WTC11 (cell line): ENCODE measurements around the gene CNTN1. TPM values are rescaled to one million over a fixed set of nuclear protein-coding genes. Genes with fewer than 3 reads are reported as not detected.

Experiments
- ATAC-seq: fragments of 200-7000 bp; cut with Tn5 transposase; 2 replicates; pipeline ENCODE4 v1.10.0; 2021; ENCODE audit warnings: mild to moderate bottlenecking, moderate library complexity
- CTCF ChIA-PET: fragments of 300-600 bp; sonication (Branson Sonifier 250); formaldehyde crosslinking; loops from one replicate; lab custom pipeline; 2021; ENCODE audit warnings: antibody characterized with exemption; lab: Charles Lee
- POLR2A ChIA-PET: fragments of 350-600 bp; sonication (Branson Sonifier 250); formaldehyde crosslinking; loops from one replicate; lab custom pipeline; 2021; ENCODE audit warnings: antibody characterized with exemption; lab: Charles Lee
- DNase-seq: peaks from one replicate; pipeline ENCODE4 v3.0.0; 2021; ENCODE audit warnings: low spot score
- H3K27ac Mint-ChIP-seq: 2 replicates; pipeline ENCODE4 v1.8.0; 2021; ENCODE audit warnings: mixed read lengths
- H3K27me3 Mint-ChIP-seq: 2 replicates; pipeline ENCODE4 v1.8.0; 2021; ENCODE audit warnings: low read depth, mild to moderate bottlenecking, moderate library complexity, mixed read lengths
- H3K36me3 Mint-ChIP-seq: 2 replicates; pipeline ENCODE4 v1.8.0; 2021; ENCODE audit warnings: mixed read lengths
- H3K4me1 Mint-ChIP-seq: 2 replicates; pipeline ENCODE4 v1.8.0; 2022; ENCODE audit warnings: mixed read lengths
- H3K4me3 Mint-ChIP-seq: 2 replicates; pipeline ENCODE4 v1.8.0; 2021; ENCODE audit warnings: mild to moderate bottlenecking, moderate library complexity, mixed read lengths
- H3K9me3 Mint-ChIP-seq: 2 replicates; pipeline ENCODE4 v1.8.0; 2021; ENCODE audit warnings: mixed read lengths
- CREM ChIP-seq: sonication (generic); formaldehyde crosslinking; IDR thresholded peaks from 2 replicates; pipeline ENCODE4 v1.8.1; 2022; ENCODE audit warnings: mild to moderate bottlenecking, missing genetic modification reagents, moderate library complexity
- ETV6 ChIP-seq: sonication (generic); formaldehyde crosslinking; IDR thresholded peaks from 2 replicates; pipeline ENCODE4 v1.8.1; 2022; ENCODE audit warnings: mild to moderate bottlenecking, missing genetic modification reagents
- GTF2I ChIP-seq: fragments of 250-450 bp; sonication (Bioruptor Pico); conservative IDR thresholded peaks from 2 replicates; pipeline ENCODE4 v1.4.0; 2021; ENCODE audit warnings: mild to moderate bottlenecking
- HMGA2 ChIP-seq: fragments of 250-450 bp; sonication (Bioruptor Pico); IDR thresholded peaks from 2 replicates; pipeline ENCODE4 v1.4.0; 2021; ENCODE audit warnings: mild to moderate bottlenecking, moderate library complexity
- IRF2 ChIP-seq: sonication (generic); formaldehyde crosslinking; IDR thresholded peaks from 2 replicates; pipeline ENCODE4 v1.8.0; 2022; ENCODE audit warnings: low read depth, missing genetic modification reagents, borderline replicate concordance
- JUN ChIP-seq: sonication (generic); formaldehyde crosslinking; IDR thresholded peaks from 2 replicates; pipeline ENCODE4 v1.8.0; 2023; ENCODE audit warnings: mild to moderate bottlenecking, missing genetic modification reagents
- KAT7 ChIP-seq: sonication (generic); formaldehyde crosslinking; IDR thresholded peaks from 2 replicates; pipeline ENCODE4 v1.8.1; 2023; ENCODE audit warnings: missing genetic modification reagents, mild to moderate bottlenecking, borderline replicate concordance
- NFYB ChIP-seq: sonication (generic); formaldehyde crosslinking; conservative IDR thresholded peaks from 2 replicates; pipeline ENCODE4 v1.8.0; 2022; ENCODE audit warnings: low read depth, missing genetic modification reagents
- NR2C2 ChIP-seq: sonication (generic); formaldehyde crosslinking; IDR thresholded peaks from 2 replicates; pipeline ENCODE4 v1.8.0; 2022; ENCODE audit warnings: mild to moderate bottlenecking, missing genetic modification reagents
- PRRX2 ChIP-seq: fragments of 250-450 bp; sonication (Bioruptor Pico); IDR thresholded peaks from 2 replicates; pipeline ENCODE4 v1.8.0; 2021; ENCODE audit warnings: mild to moderate bottlenecking
- RELA ChIP-seq: sonication (generic); formaldehyde crosslinking; IDR thresholded peaks from 2 replicates; pipeline ENCODE4 v1.8.1; 2022; ENCODE audit warnings: missing genetic modification reagents, mild to moderate bottlenecking, borderline replicate concordance
- SMAD3 ChIP-seq: sonication (generic); formaldehyde crosslinking; IDR thresholded peaks from 2 replicates; pipeline ENCODE4 v1.8.0; 2022; ENCODE audit warnings: missing genetic modification reagents, mild to moderate bottlenecking, borderline replicate concordance
- SP1 ChIP-seq: sonication (generic); formaldehyde crosslinking; conservative IDR thresholded peaks from 2 replicates; pipeline ENCODE4 v1.8.1; 2022; ENCODE audit warnings: missing genetic modification reagents
- TCF7 ChIP-seq: sonication (generic); formaldehyde crosslinking; IDR thresholded peaks from 2 replicates; pipeline ENCODE4 v1.8.0; 2022; ENCODE audit warnings: mild to moderate bottlenecking, low read depth, missing genetic modification reagents, moderate library complexity
- ZNF671 ChIP-seq: fragments of 250-450 bp; sonication (Bioruptor Pico); IDR thresholded peaks from 2 replicates; pipeline ENCODE4 v1.8.0; 2021; ENCODE audit warnings: mild to moderate bottlenecking
- total RNA-seq: library from RNA; stranded (reverse); gene quantifications from 3 replicates; pipeline ENCODE4 v1.2.3, GENCODE V29; 2021
- TF ChIP-seq, protein P1 (sequence below): fragments of 250-450 bp; sonication (Bioruptor Pico); IDR thresholded peaks from 2 replicates; pipeline ENCODE4 v1.9.0; 2021; ENCODE audit warnings: moderate library complexity, mild to moderate bottlenecking, inconsistent platforms, borderline replicate concordance
- TF ChIP-seq, protein P2 (sequence below): fragments of 200-600 bp; IDR thresholded peaks from 2 replicates; pipeline ENCODE4 v1.8.0; 2022; ENCODE audit warnings: antibody characterized with exemption
- TF ChIP-seq, protein P3 (sequence below): sonication (generic); formaldehyde crosslinking; IDR thresholded peaks from 2 replicates; pipeline ENCODE4 v1.8.0; 2022; ENCODE audit warnings: mild to moderate bottlenecking, missing genetic modification reagents
- TF ChIP-seq, protein P4 (sequence below): fragments of 250-450 bp; sonication (Bioruptor Pico); IDR thresholded peaks from 2 replicates; pipeline ENCODE4 v1.8.0; 2021; ENCODE audit warnings: mild to moderate bottlenecking
- TF ChIP-seq, protein P5 (sequence below): fragments of 250-450 bp; sonication (Bioruptor Pico); IDR thresholded peaks from 2 replicates; pipeline ENCODE4 v1.9.0; 2021; ENCODE audit warnings: mild to moderate bottlenecking, borderline replicate concordance

The CNTN1 gene
- total RNA-seq, 1 experiment from 2014 or later = 16.9 TPM

DNA sequence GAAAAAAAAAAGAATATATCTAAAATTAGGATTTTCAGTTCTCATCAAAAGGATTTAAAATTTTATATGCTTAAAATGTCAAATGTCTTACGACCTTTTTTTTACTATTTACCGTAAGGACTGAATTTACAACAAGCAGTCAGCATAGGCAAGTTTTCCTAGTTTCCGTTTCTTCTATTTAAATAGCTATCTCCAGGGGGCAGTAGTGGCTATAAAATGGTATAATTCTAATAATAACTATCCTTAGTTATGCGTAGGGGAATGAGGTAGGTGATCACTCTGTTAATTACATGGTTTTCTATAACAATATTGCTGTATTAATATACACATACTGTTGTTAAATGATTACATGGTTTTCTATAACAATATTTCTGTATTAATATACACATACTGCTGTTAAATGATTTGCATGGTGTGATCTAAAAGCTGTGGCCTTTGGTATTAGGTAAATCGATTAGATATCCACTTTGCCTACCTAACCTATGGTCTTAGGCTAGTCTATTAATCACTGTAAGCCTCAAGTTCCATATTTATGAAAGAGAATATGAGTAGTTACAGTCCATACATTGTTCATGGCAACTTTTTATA lies 278.2 kb downstream of the CNTN1 start:
- Mint-ChIP-seq H3K27me3 (no peaks in the 10 kb centered on the region), H3K9me3 (no peaks in the 10 kb centered on the region)
- CTCF ChIA-PET = interaction anchor here (0.5 to 1.2 kb wide), 9 partner anchors 11 to 1054 kb away, joined by 3 to 9 read pairs (median 3); no protein-coding TSS in a partner anchor
- TF ChIP-seq RELA (CRISPR knock-in tag) = no peak
- TF ChIP-seq NFYB = no peak
- TF ChIP-seq, protein P1, sequence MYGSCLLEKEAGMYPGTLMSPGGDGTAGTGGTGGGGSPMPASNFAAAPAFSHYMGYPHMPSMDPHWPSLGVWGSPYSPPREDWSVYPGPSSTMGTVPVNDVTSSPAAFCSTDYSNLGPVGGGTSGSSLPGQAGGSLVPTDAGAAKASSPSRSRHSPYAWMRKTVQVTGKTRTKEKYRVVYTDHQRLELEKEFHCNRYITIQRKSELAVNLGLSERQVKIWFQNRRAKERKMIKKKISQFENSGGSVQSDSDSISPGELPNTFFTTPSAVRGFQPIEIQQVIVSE (CRISPR knock-in tag) = no peak
- no peak for TF ChIP-seq JUN (CRISPR knock-in tag)
- no peak for TF ChIP-seq PRRX2
- TF ChIP-seq, protein P2, sequence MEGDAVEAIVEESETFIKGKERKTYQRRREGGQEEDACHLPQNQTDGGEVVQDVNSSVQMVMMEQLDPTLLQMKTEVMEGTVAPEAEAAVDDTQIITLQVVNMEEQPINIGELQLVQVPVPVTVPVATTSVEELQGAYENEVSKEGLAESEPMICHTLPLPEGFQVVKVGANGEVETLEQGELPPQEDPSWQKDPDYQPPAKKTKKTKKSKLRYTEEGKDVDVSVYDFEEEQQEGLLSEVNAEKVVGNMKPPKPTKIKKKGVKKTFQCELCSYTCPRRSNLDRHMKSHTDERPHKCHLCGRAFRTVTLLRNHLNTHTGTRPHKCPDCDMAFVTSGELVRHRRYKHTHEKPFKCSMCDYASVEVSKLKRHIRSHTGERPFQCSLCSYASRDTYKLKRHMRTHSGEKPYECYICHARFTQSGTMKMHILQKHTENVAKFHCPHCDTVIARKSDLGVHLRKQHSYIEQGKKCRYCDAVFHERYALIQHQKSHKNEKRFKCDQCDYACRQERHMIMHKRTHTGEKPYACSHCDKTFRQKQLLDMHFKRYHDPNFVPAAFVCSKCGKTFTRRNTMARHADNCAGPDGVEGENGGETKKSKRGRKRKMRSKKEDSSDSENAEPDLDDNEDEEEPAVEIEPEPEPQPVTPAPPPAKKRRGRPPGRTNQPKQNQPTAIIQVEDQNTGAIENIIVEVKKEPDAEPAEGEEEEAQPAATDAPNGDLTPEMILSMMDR = no peak
- TF ChIP-seq, protein P3, sequence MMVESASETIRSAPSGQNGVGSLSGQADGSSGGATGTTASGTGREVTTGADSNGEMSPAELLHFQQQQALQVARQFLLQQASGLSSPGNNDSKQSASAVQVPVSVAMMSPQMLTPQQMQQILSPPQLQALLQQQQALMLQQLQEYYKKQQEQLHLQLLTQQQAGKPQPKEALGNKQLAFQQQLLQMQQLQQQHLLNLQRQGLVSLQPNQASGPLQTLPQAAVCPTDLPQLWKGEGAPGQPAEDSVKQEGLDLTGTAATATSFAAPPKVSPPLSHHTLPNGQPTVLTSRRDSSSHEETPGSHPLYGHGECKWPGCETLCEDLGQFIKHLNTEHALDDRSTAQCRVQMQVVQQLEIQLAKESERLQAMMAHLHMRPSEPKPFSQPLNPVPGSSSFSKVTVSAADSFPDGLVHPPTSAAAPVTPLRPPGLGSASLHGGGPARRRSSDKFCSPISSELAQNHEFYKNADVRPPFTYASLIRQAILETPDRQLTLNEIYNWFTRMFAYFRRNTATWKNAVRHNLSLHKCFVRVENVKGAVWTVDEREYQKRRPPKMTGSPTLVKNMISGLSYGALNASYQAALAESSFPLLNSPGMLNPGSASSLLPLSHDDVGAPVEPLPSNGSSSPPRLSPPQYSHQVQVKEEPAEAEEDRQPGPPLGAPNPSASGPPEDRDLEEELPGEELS (CRISPR knock-in tag) = no peak
- TF ChIP-seq ZNF671 (CRISPR knock-in tag) = no peak
- TF ChIP-seq, all 79 proteins: peak for 0
- Mint-ChIP-seq H3K4me3 (no peak overlapping the region), H3K4me1 (peaks cover 15% of the 10 kb centered on the region), H3K27ac (no peak overlapping the region), H3K36me3 (no peaks in the 10 kb centered on the region)
- ATAC-seq = no peak
- DNase-seq = no peak
- POLR2A ChIA-PET = interaction anchor here (0.7 kb wide), 1 partner anchor 358 kb away, joined by 3 read pairs; no protein-coding TSS in a partner anchor

DNA sequence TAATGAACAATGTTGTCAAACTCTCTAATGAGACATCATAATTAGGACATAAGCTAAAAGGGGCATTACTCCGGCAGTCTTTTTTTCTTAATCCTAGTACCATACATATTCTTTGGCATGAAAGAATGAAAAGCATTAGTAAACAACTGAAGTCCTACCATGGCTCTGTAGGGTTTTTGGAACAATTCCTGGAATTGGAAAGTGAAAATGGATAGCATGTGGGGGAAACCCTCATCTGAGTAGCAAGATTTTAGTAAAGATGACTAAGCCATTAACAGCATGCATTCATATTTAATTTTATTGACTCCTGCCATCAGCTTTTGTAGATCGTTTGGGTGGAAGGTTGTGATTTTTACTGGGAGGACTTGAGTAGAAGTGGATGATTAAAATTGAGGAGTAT lies 279.7 kb downstream of the CNTN1 start:
- no peaks in the 10 kb centered on the region for H3K9me3 Mint-ChIP-seq
- H3K4me3 Mint-ChIP-seq = no peak overlapping the region
- ATAC-seq (no peak), DNase-seq (no peak)
- POLR2A ChIA-PET = no interaction called here
- H3K36me3 Mint-ChIP-seq = no peaks in the 10 kb centered on the region
- CTCF ChIA-PET = no interaction called here
- no peaks in the 10 kb centered on the region for H3K27me3 Mint-ChIP-seq
- no peak overlapping the region for H3K27ac Mint-ChIP-seq
- TF ChIP-seq, protein P4, sequence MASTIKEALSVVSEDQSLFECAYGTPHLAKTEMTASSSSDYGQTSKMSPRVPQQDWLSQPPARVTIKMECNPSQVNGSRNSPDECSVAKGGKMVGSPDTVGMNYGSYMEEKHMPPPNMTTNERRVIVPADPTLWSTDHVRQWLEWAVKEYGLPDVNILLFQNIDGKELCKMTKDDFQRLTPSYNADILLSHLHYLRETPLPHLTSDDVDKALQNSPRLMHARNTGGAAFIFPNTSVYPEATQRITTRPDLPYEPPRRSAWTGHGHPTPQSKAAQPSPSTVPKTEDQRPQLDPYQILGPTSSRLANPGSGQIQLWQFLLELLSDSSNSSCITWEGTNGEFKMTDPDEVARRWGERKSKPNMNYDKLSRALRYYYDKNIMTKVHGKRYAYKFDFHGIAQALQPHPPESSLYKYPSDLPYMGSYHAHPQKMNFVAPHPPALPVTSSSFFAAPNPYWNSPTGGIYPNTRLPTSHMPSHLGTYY (CRISPR knock-in tag) = no peak
- TF ChIP-seq IRF2 (CRISPR knock-in tag) = no peak
- TF ChIP-seq GTF2I = no peak
- TF ChIP-seq TCF7 (CRISPR knock-in tag) = no peak
- no peak for TF ChIP-seq NR2C2 (CRISPR knock-in tag)
- no peak for TF ChIP-seq CREM (CRISPR knock-in tag)
- peaks cover 30% of the 10 kb centered on the region for H3K4me1 Mint-ChIP-seq

DNA sequence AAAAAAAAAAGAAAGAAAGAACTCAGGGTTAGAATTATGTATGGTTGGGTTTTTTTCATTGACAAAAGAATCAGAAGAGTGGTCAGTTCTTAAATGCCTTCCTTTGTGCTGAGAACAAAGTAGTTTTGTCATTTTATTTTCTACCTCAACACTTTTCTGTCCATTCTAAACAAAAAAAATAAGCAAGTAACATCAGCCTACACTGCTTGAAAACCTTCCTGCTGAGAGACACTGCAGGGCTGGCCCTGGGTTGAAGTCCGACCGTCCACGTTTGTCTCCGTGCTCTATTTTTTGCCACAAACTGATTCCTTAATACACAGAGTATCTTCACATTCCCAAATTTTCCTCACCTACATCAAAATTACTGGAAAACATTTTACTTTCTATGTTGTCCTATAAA lies 284.3 kb downstream of the CNTN1 start:
- ChIA-PET CTCF (no interaction called here), POLR2A (no interaction called here)
- Mint-ChIP-seq H3K27ac (no peak overlapping the region), H3K4me3 (no peak overlapping the region), H3K9me3 (no peaks in the 10 kb centered on the region), H3K27me3 (no peaks in the 10 kb centered on the region), H3K36me3 (no peaks in the 10 kb centered on the region), H3K4me1 (peaks cover 23% of the 10 kb centered on the region)
- DNase-seq = no peak
- ATAC-seq = no peak
- no peak for TF ChIP-seq SMAD3 (CRISPR knock-in tag)
- no peak for TF ChIP-seq ETV6
- TF ChIP-seq, protein P5, sequence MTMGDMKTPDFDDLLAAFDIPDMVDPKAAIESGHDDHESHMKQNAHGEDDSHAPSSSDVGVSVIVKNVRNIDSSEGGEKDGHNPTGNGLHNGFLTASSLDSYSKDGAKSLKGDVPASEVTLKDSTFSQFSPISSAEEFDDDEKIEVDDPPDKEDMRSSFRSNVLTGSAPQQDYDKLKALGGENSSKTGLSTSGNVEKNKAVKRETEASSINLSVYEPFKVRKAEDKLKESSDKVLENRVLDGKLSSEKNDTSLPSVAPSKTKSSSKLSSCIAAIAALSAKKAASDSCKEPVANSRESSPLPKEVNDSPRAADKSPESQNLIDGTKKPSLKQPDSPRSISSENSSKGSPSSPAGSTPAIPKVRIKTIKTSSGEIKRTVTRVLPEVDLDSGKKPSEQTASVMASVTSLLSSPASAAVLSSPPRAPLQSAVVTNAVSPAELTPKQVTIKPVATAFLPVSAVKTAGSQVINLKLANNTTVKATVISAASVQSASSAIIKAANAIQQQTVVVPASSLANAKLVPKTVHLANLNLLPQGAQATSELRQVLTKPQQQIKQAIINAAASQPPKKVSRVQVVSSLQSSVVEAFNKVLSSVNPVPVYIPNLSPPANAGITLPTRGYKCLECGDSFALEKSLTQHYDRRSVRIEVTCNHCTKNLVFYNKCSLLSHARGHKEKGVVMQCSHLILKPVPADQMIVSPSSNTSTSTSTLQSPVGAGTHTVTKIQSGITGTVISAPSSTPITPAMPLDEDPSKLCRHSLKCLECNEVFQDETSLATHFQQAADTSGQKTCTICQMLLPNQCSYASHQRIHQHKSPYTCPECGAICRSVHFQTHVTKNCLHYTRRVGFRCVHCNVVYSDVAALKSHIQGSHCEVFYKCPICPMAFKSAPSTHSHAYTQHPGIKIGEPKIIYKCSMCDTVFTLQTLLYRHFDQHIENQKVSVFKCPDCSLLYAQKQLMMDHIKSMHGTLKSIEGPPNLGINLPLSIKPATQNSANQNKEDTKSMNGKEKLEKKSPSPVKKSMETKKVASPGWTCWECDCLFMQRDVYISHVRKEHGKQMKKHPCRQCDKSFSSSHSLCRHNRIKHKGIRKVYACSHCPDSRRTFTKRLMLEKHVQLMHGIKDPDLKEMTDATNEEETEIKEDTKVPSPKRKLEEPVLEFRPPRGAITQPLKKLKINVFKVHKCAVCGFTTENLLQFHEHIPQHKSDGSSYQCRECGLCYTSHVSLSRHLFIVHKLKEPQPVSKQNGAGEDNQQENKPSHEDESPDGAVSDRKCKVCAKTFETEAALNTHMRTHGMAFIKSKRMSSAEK (CRISPR knock-in tag) = no peak
- TF ChIP-seq, protein P3 (CRISPR knock-in tag) = no peak
- TF ChIP-seq HMGA2 (CRISPR knock-in tag) = no peak
- TF ChIP-seq SP1 (CRISPR knock-in tag) = no peak
- TF ChIP-seq KAT7 (CRISPR knock-in tag) = no peak
